HepG2 (cell line): ENCODE data around the gene L3MBTL4. TPM values are rescaled to one million over a fixed set of nuclear protein-coding genes. Genes with fewer than 3 reads are reported as not detected.

Experiments
- ATM ChIP-seq: fragments of 450-650 bp; IDR thresholded peaks from 2 replicates; pipeline ENCODE4 v1.7.1; 2017; ENCODE audit warnings: mild to moderate bottlenecking, borderline replicate concordance
- CHD2 ChIP-seq: IDR thresholded peaks from 2 replicates; pipeline ENCODE4 v1.6.1; 2011; ENCODE audit warnings: low read depth, low read length, improper control_type of control experiment
- FOXK1 ChIP-seq: sonication (generic); formaldehyde crosslinking; IDR thresholded peaks from 2 replicates; pipeline ENCODE4 v1.4.0; 2020; ENCODE audit warnings: low read depth, missing genetic modification reagents, borderline replicate concordance
- GABPA ChIP-seq, 2 experiments: IDR thresholded peaks; 2 replicates each; pipeline ENCODE4 v1.6.1; 2011 to 2016; ENCODE audit warnings: low read depth in 2 of 2, low read length in 1 of 2, missing biosample characterization in 1 of 2, missing genetic modification characterization in 1 of 2
- RAD51 ChIP-seq: fragments of 450-650 bp; IDR thresholded peaks from 2 replicates; pipeline ENCODE4 v1.6.1; 2016; ENCODE audit warnings: borderline replicate concordance
- SP4 ChIP-seq: sonication (generic); formaldehyde crosslinking; IDR thresholded peaks from 2 replicates; pipeline ENCODE4 v1.8.1; 2023; ENCODE audit warnings: mild to moderate bottlenecking, missing genetic modification reagents
- ZBTB3 ChIP-seq: sonication (generic); formaldehyde crosslinking; IDR thresholded peaks from 2 replicates; pipeline ENCODE4 v1.4.0; 2020; ENCODE audit warnings: low read depth, mild to moderate bottlenecking, moderate library complexity, missing genetic modification reagents, borderline replicate concordance
- ZFAT ChIP-seq: sonication (generic); formaldehyde crosslinking; conservative IDR thresholded peaks from 2 replicates; pipeline ENCODE4 v1.8.1; 2023; ENCODE audit warnings: missing genetic modification reagents, inconsistent platforms
- ZKSCAN5 ChIP-seq: sonication (generic); formaldehyde crosslinking; IDR thresholded peaks from 2 replicates; pipeline ENCODE4 v1.5.1; 2020; ENCODE audit warnings: mild to moderate bottlenecking, missing genetic modification reagents
- ZMYM3 ChIP-seq: sonication (generic); formaldehyde crosslinking; IDR thresholded peaks from 2 replicates; pipeline ENCODE4 v1.5.1; 2020; ENCODE audit warnings: mild to moderate bottlenecking, missing genetic modification reagents
- ZNF737 ChIP-seq: sonication (generic); formaldehyde crosslinking; IDR thresholded peaks from 2 replicates; pipeline ENCODE4 v1.5.0; 2020; ENCODE audit warnings: missing genetic modification reagents, mild to moderate bottlenecking, borderline replicate concordance
- ZSCAN20 ChIP-seq: sonication (generic); formaldehyde crosslinking; IDR thresholded peaks from 2 replicates; pipeline ENCODE4 v1.4.0; 2020; ENCODE audit warnings: missing genetic modification reagents, mild to moderate bottlenecking, borderline replicate concordance
- polyA plus RNA-seq, 8 experiments: library from polyadenylated mRNA; depleted of rRNA in 3 of 8; stranded (reverse) in 7 of 8; unstranded in 1 of 8; fragments of >200 nt; fragmentation: Illumina TruSeq in 4 of 8; extraction: Trizol in 4 of 8; gene quantifications; 2 replicates each; pipeline versions ENCODE4 v1.2.1 to v1.2.3, GENCODE V29; 2011 to 2016; ENCODE audit warnings: low read depth in 4 of 8, missing spikeins in 1 of 8, mixed read lengths in 1 of 8; ENCODE audit not compliant: insufficient read depth in 1 of 8
- total RNA-seq, 5 experiments: library from RNA; depleted of rRNA; stranded (reverse); fragments of >200 nt; fragmentation: Illumina TruSeq; extraction: Trizol; gene quantifications; 2 replicates each; pipeline ENCODE4 v1.2.3, GENCODE V29; 2016; ENCODE audit warnings: low read depth in 1 of 5
- TF ChIP-seq, protein P1 (sequence below): sonication (generic); IDR thresholded peaks from 2 replicates; pipeline ENCODE4 v1.6.1; 2016; ENCODE audit warnings: low read depth, borderline replicate concordance
- TF ChIP-seq, protein P2 (sequence below): sonication (generic); formaldehyde crosslinking; IDR thresholded peaks from 2 replicates; pipeline ENCODE4 v1.5.1; 2020; ENCODE audit warnings: mild to moderate bottlenecking, missing genetic modification reagents
- TF ChIP-seq, protein P3 (sequence below): sonication (generic); formaldehyde crosslinking; IDR thresholded peaks from 2 replicates; pipeline ENCODE4 v1.4.0; 2020; ENCODE audit warnings: mild to moderate bottlenecking, missing genetic modification reagents
- TF ChIP-seq, protein P4 (sequence below): sonication (generic); formaldehyde crosslinking; IDR thresholded peaks from 2 replicates; pipeline ENCODE4 v1.4.0; 2020; ENCODE audit warnings: mild to moderate bottlenecking, missing genetic modification reagents

Gene L3MBTL4
- total and polyA plus RNA-seq, 2 of the 13 experiments (the other 11 are each of a cell fraction or from before 2014, with no cell fraction given): 10.8 to 13.3 TPM

DNA sequence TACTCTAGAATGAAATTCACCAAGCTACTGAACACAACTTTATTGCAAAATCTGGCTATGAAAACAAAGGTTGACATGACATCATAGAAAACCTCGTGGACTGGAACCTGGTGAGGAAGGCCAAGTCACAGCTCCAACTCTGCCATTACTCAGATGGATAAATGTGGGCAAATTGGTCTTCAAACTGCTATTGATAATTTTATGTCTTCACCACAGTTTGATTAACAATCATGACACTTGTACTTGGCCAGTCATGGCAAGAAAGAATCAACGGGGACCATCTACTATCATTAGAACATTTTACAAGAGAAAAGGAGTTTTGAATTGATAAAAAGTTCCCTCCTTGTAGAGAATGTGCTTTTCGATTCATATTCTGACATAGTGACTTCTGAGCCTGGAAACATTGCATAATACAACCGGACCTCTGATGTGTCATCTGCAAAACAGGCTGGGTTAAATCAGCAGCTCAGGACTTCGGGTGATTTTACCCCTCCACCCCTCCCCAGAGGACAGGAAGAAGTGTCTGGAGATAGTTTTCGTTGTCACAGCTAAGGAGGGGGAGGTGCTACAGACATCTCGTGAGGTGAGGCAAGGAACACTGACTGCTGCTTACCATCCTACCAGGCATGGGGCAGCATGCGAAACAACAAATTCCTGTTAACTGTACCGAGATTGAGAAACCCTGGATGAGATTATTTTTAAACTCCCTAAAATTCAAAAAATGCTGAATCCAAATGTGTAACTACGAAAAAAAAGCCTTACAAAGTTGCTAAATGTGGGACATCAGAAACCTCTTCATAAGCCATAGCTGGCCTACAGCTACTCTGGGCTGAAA is 8.4 kb downstream of the L3MBTL4 start (continued):
- TF ChIP-seq, protein P1, sequence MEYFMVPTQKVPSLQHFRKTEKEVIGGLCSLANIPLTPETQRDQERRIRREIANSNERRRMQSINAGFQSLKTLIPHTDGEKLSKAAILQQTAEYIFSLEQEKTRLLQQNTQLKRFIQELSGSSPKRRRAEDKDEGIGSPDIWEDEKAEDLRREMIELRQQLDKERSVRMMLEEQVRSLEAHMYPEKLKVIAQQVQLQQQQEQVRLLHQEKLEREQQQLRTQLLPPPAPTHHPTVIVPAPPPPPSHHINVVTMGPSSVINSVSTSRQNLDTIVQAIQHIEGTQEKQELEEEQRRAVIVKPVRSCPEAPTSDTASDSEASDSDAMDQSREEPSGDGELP: peak; percentile 27; the same call in 1 of the 2 replicates
- TF ChIP-seq, protein P2, sequence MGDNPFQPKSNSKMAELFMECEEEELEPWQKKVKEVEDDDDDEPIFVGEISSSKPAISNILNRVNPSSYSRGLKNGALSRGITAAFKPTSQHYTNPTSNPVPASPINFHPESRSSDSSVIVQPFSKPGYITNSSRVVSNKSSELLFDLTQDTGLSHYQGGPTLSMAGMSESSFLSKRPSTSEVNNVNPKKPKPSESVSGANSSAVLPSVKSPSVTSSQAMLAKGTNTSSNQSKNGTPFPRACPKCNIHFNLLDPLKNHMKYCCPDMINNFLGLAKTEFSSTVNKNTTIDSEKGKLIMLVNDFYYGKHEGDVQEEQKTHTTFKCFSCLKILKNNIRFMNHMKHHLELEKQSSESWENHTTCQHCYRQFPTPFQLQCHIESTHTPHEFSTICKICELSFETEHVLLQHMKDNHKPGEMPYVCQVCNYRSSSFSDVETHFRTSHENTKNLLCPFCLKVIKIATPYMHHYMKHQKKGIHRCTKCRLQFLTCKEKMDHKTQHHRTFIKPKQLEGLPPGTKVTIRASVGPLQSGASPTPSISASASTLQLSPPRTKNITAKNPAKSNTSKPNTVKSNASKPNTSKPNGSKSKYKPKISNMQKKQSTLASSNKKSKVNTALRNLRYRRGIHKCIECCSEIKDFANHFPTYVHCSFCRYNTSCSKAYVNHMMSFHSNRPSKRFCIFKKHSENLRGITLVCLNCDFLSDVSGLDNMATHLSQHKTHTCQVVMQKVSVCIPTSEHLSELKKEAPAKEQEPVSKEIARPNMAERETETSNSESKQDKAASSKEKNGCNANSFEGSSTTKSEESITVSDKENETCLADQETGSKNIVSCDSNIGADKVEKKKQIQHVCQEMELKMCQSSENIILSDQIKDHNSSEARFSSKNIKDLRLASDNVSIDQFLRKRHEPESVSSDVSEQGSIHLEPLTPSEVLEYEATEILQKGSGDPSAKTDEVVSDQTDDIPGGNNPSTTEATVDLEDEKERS (CRISPR knock-in tag): no peak
- TF ChIP-seq ZNF737 (CRISPR knock-in tag) (no peak), ZFAT (CRISPR knock-in tag) (no peak), ZKSCAN5 (CRISPR knock-in tag) (no peak), ZBTB3 (CRISPR knock-in tag) (no peak), FOXK1 (no peak), SP4 (CRISPR knock-in tag) (no peak), RAD51 (no peak), GABPA (IDR thresholded peaks at IDR 0.05; ENCODE audit: low read depth, low read length) (no peak), GABPA (CRISPR knock-in tag; IDR thresholded peaks at IDR 0.05; ENCODE audit: low read depth) (peak; percentile 33; the same call in 1 of the 2 replicates), ATM (no peak), ZMYM3 (CRISPR knock-in tag) (no peak), CHD2 (no peak), ZSCAN20 (CRISPR knock-in tag) (no peak)
- TF ChIP-seq, protein P3, sequence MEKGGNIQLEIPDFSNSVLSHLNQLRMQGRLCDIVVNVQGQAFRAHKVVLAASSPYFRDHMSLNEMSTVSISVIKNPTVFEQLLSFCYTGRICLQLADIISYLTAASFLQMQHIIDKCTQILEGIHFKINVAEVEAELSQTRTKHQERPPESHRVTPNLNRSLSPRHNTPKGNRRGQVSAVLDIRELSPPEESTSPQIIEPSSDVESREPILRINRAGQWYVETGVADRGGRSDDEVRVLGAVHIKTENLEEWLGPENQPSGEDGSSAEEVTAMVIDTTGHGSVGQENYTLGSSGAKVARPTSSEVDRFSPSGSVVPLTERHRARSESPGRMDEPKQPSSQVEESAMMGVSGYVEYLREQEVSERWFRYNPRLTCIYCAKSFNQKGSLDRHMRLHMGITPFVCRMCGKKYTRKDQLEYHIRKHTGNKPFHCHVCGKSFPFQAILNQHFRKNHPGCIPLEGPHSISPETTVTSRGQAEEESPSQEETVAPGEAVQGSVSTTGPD (CRISPR knock-in tag): no peak
- TF ChIP-seq, protein P4, sequence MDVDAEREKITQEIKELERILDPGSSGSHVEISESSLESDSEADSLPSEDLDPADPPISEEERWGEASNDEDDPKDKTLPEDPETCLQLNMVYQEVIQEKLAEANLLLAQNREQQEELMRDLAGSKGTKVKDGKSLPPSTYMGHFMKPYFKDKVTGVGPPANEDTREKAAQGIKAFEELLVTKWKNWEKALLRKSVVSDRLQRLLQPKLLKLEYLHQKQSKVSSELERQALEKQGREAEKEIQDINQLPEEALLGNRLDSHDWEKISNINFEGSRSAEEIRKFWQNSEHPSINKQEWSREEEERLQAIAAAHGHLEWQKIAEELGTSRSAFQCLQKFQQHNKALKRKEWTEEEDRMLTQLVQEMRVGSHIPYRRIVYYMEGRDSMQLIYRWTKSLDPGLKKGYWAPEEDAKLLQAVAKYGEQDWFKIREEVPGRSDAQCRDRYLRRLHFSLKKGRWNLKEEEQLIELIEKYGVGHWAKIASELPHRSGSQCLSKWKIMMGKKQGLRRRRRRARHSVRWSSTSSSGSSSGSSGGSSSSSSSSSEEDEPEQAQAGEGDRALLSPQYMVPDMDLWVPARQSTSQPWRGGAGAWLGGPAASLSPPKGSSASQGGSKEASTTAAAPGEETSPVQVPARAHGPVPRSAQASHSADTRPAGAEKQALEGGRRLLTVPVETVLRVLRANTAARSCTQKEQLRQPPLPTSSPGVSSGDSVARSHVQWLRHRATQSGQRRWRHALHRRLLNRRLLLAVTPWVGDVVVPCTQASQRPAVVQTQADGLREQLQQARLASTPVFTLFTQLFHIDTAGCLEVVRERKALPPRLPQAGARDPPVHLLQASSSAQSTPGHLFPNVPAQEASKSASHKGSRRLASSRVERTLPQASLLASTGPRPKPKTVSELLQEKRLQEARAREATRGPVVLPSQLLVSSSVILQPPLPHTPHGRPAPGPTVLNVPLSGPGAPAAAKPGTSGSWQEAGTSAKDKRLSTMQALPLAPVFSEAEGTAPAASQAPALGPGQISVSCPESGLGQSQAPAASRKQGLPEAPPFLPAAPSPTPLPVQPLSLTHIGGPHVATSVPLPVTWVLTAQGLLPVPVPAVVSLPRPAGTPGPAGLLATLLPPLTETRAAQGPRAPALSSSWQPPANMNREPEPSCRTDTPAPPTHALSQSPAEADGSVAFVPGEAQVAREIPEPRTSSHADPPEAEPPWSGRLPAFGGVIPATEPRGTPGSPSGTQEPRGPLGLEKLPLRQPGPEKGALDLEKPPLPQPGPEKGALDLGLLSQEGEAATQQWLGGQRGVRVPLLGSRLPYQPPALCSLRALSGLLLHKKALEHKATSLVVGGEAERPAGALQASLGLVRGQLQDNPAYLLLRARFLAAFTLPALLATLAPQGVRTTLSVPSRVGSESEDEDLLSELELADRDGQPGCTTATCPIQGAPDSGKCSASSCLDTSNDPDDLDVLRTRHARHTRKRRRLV (CRISPR knock-in tag): 0 out of 2 replicates have a peak, but pooled peaks have one; percentile 38
